Effector CD4-positive, alpha-beta T cell (primary cell): ENCODE results near the gene JSRP1.
A peak's percentile ranks its signal among the peaks of the same experiment; 100 is the strongest.

Experiments
- DNase-seq: peaks from one replicate; pipeline ENCODE4 v3.0.0-alpha.2; 2020

JSRP1 gene

DNA sequence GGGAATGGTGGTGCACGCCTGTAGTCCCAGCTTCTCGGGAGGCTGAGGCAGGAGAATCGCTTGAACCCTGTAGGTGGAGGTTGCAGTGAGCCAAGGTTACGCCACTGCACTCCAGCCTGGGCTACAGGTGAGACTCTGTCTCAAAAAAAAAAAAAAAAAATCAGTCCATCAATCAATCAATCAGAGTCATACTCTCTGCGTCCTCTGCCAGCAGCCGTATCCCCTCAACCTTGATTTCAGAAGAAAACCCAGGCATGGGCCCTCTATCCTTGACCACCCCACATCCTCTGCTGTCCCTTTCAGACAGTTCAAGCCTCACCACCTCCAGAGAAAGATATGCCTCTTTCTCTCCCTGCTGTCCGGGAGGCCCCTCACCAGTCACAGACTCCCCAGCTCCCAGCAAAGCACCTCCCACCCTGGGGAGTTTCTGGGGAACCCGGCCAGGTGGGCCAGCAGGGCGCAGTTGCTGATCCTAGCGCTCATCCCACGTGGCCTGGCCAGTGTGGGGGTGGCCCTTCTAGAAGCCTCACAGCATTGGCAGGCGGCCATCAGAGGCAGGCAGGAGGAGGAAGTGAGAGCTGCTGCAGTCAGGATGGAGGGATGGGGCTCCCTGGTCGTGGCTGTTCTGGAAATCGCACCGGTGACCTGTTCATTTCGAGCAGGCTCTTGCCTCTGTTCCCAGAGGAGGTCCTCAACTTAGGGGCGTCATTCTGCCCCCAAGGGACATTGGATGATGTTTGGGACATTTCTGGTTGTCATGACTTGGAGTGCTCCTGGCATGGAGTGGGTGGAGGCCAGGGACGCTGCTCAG is 10.2 kb upstream of the JSRP1 start:
- DNase-seq: no peak

DNA sequence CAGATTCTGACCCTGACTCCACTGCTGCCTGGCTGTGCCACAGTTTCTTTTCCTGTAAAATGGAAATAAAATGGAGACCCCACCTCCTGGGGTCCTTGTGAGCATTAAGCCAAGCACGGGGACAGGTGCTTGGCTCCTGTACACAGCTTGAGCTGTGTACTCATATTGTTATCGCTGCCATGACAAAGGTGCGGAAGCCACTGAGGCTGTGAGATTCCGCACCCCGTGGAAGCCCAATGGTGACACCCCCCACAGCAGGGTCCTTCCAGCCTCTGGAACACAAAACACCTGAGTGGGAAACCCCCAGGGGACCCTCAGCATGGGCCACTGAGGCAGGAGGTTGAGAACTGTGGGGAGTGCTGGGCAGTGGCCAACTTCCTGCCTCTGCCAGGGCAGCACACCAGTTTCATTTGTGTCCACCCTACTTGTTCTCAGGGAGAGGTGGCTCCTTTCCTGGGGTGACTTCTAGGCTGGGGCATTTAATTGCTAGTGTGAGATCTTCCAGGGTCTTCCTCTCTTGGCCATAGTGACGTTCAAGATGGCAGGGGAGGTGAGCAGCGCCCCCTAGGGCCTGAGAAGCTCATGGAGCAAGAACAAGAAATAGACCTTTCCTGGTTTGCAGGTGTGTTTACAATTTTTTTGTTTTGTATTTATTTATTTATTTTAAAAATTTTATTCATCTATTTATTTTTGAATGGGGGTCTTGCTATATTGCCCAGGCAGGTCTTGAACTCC is 5.4 kb upstream of the JSRP1 start:
- DNase-seq: peak; percentile 40

DNA sequence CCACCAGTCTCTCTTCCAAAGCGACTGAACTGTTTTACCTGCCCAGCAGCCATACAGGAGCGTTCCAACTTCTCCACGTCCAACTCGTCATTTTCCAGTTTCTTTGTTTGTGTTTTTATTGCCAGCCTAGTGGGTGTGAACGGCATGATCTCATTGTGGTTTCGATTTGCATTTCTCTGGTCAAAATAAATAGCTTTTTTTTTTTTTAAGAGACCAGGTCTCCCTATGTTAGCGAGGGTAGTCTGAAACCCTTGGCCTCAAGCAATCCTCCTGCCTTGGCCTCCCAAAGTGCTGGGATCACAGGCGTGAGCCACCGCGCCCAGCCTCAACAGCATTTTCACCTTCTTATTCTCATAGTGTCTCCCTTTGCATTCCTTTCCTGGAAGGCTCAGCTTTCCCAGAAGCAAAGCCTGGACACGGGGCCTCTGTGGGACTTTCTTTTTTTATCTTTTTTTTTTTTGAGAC is 4.2 kb upstream of the JSRP1 start:
- DNase-seq: no peak

DNA sequence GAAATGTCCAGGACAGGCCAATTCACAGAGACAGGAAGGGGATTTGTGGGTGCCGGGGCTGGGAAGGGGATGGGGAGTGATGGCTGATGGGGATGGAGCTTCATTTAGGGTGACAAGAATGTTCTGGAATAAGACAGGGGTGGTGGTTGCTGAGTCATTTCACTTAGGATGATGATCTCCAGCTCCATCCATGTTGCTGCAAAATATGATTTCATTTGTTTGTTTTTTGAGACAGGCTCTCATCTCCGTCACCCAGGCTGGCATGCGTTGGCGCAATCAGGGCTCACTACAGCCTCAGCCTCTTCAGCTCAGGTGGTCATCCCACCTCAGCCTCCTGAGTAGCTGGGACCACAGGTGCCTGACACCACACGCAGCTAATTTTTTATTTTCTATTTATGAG is 3.1 kb upstream of the JSRP1 start:
- no peak for DNase-seq

DNA sequence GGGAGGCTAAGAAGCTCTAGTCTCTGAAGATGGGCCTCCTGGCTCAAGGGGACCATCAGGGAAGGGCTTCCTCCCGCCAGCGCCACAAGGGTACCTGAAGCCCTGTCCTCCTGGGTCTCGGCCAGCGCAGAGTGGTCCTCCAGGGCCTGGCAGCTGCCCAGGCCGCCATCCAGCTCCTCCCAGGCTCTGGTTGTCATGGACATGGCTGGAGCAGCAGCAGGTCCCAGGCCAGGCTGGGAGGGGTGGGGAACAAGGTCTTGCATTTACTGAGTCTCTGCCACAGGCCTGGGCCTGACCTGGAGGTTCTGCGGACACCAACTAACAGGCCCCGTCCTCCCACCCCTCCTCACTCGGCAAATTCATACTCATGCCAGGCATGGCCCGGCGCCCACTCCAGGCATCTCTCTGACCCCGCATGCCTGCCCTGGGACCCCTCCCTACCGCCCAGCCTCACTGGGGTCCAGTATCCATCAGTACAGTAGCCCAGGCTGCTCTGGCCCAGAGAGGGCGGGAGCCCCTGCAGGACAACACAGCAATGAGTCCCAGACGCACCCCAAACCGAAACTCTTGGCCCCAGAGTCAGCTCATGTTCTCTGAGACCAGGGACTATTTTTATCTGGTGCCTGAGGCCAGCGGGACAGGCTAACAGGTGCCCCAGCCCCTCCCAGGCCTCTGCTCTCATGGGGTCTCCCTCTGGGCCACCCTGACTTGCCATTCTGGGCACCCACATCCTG is 938 bp downstream of the JSRP1 start:
- no peak for DNase-seq

DNA sequence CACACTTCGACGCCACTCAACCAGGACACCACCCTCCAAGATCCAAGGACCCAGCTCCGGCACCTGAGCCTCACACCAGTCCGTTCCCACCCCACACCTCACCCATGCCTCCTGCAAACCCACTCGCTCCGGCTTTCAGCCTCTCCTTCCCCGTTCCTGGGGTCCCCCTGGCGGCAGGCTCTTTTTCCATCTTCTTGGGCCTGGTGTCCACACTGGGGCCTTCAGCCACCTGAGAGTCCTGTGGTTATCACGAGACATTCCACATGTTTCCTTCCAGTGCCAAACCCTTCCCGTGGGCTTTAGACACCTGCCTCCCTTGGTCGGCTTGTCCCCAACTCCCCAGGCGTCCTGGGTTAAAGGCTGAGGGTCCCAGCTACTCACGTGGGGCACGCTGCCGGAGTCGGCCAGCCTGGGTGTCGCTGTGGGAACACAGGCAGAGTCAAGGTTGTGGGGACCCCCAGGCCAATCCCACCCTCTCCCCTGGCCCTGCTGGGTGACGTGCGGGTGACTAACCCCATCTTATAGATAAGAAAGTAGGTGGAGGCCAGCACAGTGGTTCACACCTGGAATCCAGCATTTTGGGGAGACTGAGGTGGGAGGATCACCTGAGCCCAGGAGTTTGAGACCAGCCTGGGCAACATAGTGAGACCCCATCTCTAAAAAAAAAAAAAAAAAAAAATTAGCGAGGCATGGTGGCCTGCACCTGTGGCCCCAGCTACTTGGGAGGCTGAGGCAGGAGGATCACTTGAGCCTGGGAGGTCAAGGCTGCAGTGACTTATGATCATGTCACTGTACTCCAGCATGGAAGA is 1.9 kb downstream of the JSRP1 start:
- DNase-seq: no peak

DNA sequence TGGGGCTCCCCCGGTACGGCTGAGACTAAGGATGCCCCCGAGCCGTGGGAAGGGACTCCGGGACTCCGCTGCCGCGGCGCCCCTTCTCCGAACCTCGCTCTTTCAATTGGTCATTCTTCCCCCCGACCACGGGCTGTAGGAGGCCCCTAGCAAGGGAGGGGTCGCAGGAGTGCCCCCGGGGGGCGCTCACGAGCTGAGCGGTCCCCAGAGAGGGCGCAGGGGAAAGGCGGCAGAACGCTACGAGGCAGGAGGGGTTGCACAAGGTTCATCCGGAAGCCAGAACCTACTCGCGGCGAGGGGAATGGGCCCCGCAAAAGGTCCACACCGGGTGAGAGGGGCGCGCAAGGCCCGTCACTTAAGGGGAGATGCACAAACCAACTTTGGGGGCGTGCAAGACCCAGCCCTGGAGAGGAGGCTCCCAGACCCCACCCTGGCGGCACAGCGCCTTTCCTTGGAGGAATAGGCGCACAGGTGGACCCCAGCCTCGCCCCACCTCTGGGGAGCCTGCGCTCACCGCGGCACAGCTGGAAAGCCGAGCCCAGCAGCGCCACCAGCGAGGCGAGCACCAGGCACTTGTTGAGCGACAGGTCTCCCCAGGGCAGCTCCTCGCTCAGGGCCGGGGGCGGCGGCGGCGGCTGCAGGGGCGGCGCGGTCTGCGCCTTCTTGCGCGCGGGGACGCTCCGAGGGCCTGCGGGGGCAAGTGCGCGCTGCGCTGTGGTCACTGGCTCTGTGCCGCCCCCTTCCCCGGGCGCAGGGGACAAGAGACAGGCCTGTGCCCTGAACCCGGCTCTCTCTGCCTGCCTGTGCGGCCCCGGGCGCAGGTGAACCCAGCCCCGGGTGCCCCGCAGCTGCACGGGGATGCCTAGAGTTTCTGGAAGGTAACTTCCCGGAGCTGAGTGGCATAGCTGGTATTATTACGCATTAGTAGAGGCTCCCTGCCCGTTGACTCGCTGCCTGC is 2.8 kb downstream of the JSRP1 start:
- peak; percentile 43 for DNase-seq

DNA sequence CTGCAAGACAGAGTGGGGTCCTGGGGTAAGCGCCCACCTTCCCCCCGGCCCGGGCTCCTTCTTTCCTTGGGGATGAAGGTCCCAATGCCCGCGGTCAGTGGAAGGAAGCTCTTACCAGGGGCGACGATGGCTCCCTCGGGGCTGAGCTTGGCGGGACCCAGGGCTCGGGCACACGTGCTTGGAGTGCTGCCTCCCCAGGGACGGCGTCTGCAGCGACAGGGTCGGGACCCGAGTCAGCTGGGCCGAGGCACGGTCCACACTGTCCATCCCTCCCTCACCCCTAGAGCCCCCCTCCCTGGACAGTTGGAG is 3.5 kb downstream of the JSRP1 start:
- DNase-seq: no peak

DNA sequence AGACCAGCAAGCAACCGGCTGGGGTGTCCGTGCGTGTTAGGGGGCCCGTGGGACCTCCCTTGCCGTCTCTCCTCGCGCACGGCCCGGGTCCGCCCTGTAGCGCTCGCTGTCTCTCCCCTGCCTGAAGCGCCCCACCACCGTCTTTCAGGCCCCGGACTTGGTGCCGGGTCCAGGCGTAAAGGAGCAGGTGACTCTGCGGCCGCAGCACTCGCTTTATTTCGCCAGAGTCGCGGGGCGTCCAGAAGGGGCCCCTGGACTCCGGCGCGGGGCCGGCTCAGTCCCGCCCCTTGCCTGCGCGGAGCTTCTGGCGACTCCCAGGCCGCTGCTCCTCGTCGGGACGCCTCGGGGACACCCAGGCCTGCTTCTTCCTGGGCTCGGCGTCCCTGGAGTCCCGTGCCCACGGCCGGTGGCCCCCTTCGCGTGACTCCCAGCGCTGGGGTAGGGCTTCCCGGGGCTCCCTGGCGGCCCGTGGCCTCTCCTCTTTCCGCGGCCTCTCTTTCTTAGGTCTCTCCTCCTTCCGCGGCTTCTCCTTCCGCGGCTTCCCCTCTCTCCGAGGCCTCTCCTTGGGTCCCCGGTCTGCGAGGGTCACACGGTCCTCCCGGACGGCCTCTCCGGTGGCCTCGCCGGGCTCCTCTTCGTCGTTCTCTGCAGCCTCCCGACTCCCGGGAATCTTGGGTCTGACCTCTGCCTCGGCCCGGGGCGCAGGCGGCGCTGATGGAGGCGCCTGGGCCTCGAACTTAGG is 4.0 kb downstream of the JSRP1 start:
- DNase-seq: no peak

DNA sequence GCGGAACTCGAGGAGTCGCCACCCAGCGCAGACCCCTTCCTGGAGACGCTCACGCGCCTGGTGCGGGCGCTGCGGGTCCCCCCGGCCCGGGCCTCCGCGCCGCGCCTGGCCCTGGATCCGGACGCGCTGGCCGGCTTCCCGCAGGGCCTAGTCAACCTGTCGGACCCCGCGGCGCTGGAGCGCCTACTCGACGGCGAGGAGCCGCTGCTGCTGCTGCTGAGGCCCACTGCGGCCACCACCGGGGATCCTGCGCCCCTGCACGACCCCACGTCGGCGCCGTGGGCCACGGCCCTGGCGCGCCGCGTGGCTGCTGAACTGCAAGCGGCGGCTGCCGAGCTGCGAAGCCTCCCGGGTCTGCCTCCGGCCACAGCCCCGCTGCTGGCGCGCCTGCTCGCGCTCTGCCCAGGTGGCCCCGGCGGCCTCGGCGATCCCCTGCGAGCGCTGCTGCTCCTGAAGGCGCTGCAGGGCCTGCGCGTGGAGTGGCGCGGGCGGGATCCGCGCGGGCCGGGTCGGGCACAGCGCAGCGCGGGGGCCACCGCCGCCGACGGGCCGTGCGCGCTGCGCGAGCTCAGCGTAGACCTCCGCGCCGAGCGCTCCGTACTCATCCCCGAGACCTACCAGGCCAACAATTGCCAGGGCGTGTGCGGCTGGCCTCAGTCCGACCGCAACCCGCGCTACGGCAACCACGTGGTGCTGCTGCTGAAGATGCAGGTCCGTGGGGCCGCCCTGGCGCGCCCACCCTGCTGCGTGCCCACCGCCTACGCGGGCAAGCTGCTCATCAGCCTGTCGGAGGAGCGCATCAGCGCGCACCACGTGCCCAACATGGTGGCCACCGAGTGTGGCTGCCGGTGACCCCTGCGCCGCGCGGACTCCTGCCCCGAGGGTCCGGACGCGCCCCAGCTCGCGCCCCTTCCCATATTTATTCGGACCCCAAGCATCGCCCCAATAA is 4.8 kb downstream of the JSRP1 start:
- no peak for DNase-seq

DNA sequence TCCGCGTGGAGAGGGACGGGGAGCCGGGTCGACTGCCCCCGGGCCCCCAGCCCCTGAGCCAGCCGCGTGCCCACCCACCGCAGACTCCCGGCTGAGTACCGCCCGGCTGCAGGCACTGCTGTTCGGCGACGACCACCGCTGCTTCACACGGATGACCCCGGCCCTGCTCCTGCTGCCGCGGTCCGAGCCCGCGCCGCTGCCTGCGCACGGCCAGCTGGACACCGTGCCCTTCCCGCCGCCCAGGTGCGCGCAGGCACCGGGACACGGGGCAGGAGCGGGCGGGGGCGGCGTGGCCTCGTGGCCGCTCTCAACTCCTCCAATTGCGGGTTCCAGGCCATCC is 5.5 kb downstream of the JSRP1 start:
- DNase-seq: no peak

DNA sequence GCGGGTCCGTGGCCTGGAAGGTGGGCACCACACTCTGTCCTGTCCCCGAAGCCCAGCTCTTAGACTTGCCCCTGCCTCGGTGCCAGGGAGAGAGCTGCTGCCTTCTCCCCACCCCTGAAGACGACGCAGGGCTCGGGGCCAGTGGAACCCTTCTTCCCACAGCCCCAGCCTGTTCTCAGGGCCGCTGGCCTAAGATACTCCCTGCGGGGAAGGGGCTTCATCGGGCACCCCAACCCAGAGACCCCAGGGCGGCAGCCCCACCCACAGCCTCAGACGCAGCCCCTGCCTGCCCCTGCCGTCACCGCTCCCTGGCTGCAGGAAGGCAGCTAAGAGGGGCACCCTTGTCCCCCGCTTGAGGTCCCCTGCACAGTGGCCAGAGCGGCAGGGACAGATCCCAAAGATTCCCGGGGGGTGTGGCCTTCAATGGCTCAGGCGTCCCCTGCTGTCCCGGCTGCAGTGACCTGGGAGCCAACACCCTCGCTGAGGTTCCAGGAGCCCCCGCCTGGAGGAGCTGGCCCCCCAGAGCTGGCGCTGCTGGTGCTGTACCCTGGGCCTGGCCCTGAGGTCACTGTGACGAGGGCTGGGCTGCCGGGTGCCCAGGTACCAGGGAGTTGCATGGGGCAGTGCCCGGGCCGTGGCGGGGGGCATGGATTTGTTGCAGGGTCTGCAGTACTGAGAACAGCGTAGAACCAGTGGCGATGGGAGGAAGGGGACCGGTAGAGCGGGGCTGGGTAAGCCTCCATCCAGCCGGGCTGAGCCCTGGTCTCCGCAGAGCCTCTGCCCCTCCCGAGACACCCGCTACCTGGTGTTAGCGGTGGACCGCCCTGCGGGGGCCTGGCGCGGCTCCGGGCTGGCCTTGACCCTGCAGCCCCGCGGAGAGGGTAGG is 6.1 kb downstream of the JSRP1 start:
- DNase-seq: no peak

DNA sequence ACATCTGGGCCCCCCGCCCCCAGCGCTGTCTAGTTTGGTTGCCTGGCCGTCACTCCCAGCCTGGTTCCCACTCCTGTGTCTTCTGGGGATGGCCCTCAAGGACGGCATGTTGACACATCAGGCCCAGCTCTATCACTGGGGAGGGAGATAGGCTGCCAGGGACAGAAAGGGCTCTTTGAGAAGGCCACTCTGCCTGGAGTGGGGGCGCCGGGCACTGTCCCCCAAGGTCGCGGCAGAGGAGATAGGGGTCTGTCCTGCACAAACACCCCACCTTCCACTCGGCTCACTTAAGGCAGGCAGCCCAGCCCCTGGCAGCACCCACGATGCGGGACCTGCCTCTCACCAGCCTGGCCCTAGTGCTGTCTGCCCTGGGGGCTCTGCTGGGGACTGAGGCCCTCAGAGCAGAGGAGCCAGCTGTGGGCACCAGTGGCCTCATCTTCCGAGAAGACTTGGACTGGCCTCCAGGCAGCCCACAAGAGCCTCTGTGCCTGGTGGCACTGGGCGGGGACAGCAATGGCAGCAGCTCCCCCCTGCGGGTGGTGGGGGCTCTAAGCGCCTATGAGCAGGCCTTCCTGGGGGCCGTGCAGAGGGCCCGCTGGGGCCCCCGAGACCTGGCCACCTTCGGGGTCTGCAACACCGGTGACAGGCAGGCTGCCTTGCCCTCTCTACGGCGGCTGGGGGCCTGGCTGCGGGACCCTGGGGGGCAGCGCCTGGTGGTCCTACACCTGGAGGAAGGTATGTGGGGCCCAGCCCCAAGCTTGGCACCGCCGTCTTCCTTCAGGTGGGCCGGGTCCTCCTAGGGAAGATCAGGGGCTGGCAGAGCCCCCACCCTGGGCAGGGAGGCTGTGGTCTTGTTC is 7.0 kb downstream of the JSRP1 start, which contains the start of gene AMH:
TSS of gene AMH (plus strand) at position 314 of the 857 bp plus-strand sequence. CDS start at position 324, 10 bp downstream.
- no peak for DNase-seq

DNA sequence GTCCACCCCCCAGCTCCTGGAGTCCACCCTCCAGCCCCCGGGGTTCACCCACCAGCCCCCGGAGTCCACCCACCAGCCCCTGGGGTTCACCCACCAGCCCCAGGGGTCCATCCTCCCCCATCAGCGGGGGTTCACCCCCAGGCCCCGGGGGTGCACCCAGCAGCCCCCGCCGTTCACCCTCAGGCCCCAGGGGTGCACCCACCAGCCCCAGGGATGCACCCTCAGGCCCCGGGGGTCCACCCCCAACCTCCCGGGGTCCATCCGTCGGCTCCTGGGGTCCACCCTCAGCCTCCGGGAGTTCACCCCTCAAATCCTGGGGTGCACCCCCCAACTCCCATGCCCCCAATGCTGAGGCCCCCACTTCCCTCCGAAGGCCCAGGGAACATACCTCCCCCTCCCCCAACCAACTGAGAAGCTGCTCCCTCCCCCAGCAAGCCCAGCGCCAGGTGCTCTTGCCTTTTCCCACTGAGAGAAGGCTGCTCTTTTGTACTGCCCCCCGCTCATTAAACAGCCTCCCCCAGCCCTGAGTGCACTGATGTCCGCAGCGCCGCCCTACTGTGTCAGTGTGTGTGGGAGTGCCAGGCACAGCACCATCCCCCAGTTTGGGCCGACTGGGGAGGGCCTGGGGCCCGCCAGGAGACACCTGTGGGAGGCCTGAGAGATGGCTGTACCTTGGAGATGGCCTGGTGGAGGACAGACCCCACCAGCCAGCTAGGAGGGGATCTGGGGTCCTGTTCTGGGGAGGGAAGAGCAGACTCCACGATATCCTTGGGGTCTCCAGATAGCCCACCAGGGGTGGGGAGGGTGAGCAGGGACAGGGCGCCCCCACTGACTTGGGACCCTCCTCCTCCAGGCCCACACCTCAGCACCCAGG is 7.8 kb downstream of the JSRP1 start:
- no peak for DNase-seq

DNA sequence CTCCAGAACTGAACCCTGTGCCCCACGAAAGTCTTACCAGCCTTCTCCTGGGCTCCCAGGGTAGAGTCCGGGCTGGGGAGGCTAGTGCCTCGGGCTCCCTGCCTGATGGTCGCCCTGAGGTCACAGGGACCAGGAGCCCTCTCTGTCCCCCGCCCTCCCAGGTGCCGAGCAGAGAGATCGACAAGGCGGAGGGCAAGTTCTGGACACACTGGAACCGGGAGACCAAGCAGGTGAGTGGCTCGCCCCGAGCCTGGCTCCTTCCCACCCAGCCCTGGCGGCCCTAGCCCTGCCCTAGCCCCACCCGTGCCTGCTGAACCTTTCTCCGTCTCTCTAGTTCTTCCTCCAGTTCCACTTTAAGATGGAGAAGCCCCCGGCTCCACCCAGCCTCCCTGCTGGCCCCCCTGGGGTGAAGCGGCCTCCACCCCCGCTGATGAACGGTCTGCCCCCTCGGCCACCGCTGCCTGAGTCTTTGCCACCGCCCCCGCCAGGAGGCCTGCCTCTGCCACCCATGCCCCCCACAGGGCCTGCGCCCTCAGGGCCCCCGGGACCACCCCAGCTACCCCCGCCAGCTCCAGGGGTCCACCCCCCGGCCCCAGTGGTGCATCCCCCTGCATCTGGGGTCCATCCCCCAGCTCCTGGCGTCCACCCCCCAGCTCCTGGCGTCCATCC is 8.7 kb downstream of the JSRP1 start:
- no peak for DNase-seq

DNA sequence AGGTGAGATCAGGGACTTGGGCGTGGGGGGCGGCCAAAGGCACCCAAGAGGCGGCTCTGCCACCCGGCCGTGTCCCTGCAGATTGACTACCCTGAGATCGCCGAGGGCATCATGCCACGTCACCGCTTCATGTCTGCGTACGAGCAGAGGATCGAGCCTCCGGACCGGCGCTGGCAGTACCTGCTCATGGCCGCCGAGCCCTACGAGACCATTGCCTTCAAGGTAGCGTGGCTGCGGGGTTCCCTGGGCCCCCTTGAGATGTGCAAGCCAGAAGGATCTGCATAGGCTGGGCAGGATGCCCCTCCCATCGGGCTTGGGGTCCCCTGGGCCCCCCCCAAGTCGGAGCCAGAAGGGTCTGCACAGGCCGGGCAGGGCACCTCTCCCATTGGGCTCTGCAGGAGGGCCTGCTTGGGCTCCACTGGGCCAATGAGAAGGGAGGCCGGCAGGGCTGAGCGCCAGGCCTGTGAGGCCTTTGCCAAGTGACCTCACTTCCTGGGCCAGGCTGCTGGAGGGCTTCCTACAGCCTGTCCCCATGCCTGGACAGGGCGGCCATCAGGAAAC is 9.3 kb downstream of the JSRP1 start:
- DNase-seq: no peak
